ENCODE data around the gene DHRSX.
"Not testable (repeated sequence)": the region's sequence is repeated elsewhere in the genome, so short reads cannot be mapped to it uniquely, and the experiment has no call there.

DHRSX gene

GRCh38 chrX:2457289-2458133, 43.3 kb downstream of the DHRSX start:
- DNase-seq (ENCODE audit: low read depth, low spot score) = no peak

- DNase-seq (ENCODE audit: low read depth, low spot score) = not testable (repeated sequence)
Observed at GRCh38 chrX:2456091-2456490, 44.7 kb downstream of the DHRSX start.

DNA sequence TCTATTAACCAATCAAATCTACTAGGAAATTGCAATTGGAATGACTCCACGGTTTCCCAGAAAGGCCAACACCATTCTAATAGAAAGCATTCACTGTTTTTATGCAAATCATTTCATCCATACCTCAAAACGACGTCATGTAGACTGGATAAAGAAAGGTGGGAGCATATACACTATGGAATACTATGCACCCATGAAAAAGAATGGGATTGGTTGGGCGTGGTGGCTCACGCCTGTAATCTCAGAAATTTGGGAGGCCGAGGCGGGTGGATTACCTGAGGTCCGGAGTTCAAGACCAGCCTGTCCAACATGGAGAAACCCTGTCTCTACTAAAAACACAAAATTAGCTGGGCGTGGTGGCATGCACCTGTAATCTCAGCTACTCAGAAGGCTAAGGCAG, 46.2 kb downstream of the DHRSX start:
- not testable (repeated sequence) for DNase-seq (ENCODE audit: low read depth, low spot score)

GRCh38 chrX:2452799-2453198, 48.0 kb downstream of the DHRSX start:
- no peak for DNase-seq (ENCODE audit: low read depth, low spot score)

GRCh38 chrX:2452317-2452784, 48.4 kb downstream of the DHRSX start:
- no peak for DNase-seq (ENCODE audit: low read depth, low spot score)

GRCh38 chrX:2451501-2452316, 49.1 kb downstream of the DHRSX start:
- no peak for DNase-seq (ENCODE audit: low read depth, low spot score)

GRCh38 chrX:2450681-2451080, 50.1 kb downstream of the DHRSX start:
- no peak for DNase-seq (ENCODE audit: low read depth, low spot score)

DNA sequence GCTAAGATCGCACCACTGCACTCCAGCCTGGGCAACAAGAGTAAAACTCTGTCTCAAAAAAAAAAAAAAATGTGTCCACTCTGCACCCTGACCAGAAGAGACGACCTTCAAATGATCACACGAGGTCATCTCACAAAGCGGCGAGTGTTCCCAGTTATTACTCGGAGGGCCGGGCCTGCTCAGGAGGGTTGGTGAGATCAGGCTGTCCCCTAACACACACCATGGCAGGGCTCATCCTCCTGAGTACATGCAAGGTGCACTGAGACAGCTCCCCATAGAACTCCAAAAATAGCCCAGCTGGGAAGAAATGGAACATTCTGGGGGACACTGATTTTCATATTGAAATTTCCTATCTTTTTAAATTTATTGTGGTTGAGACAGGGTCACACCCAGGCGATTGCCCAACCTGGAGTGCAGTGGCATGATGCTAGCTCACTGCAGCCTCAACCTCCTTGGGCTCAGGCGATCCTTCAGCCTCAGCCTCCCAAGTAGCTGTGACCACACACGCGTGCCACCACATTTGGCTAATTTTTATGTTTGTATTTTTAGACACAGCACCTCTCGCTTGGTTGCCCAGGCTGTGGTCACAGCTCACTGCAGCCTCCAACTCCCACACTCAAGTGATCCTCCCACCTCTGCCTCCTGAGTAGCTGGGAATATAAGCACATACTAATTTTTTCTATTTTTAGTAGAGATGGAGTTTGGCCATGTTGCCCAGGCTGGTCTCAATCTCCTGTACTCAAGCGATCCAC, 51.5 kb downstream of the DHRSX start:
- no peak for DNase-seq (ENCODE audit: low read depth, low spot score)

GRCh38 chrX:2447484-2447883, 53.3 kb downstream of the DHRSX start:
- DNase-seq (ENCODE audit: low read depth, low spot score) = no peak

- DNase-seq (ENCODE audit: low read depth, low spot score) = no peak
Observed at GRCh38 chrX:2446815-2447214, 54.0 kb downstream of the DHRSX start.

DNA sequence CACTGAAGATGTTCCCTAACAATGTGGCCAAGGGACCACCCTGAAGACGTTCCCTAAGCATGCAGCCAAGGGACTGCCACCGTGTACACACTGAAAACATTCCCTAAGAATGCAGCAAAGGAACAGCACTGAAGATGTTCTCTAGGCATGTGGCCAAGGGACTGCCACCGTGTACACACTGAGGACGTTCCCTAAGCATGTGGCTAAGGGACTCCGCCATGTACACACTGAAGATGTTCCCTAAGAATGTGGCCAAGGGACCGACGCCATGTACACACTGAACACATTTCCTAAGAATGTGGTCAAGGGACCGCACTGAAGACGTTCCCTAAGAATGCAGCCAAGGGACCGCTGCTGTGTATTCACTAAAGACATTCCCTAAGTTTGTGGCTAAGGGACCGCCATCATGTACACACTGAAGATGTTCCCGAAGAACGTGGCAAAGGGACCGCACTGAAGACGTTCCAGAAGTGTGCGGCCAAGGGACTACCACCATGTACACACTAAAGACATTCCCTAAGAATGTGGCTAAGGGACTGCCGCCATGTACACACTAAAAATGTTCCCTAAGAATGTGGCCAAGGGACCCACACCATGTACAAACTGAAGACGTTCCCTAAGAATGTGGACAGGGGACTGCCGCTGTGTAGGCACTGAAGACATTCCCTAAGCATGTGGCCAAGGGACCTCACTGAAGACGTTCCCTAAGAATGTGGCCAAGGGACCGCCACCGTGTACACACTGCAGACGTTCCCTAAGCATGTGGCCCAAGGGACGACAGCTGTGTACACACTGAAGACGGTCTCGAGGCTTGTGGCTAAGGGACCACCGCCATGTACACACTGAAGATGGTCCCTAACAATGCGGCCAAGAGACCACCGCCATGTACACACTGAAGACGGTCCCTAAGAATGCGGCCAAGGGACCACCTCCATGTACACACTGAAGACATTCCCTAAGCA, 54.8 kb downstream of the DHRSX start:
- DNase-seq (ENCODE audit: low read depth, low spot score) = no peak

GRCh38 chrX:2442694-2443093, 58.1 kb downstream of the DHRSX start:
- DNase-seq (ENCODE audit: low read depth, low spot score) = no peak

GRCh38 chrX:2441466-2441865, 59.3 kb downstream of the DHRSX start:
- DNase-seq (ENCODE audit: low read depth, low spot score) = no peak

DNA sequence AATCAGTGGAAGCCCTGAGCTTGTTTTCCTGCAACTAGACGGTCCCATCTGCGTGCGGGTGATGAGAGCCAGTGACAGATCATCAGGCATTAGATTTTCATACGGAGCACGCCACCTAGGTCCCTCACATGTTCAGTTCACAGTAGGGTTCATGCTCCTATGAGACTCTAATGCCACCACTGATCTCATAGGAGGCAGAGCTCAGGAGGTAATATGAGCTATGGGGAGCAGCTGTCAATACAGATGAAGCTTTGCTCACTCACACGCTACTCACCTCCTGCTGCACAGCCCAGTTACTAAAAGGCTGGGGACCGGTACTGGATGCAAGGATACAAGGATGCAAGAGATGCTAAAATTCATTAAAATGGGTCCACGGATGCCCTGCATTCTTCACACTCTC, 61.2 kb downstream of the DHRSX start:
- DNase-seq (ENCODE audit: low read depth, low spot score) = no peak

- no peak for DNase-seq (ENCODE audit: low read depth, low spot score)
Observed at GRCh38 chrX:2435465-2435864, 65.3 kb downstream of the DHRSX start.

DNA sequence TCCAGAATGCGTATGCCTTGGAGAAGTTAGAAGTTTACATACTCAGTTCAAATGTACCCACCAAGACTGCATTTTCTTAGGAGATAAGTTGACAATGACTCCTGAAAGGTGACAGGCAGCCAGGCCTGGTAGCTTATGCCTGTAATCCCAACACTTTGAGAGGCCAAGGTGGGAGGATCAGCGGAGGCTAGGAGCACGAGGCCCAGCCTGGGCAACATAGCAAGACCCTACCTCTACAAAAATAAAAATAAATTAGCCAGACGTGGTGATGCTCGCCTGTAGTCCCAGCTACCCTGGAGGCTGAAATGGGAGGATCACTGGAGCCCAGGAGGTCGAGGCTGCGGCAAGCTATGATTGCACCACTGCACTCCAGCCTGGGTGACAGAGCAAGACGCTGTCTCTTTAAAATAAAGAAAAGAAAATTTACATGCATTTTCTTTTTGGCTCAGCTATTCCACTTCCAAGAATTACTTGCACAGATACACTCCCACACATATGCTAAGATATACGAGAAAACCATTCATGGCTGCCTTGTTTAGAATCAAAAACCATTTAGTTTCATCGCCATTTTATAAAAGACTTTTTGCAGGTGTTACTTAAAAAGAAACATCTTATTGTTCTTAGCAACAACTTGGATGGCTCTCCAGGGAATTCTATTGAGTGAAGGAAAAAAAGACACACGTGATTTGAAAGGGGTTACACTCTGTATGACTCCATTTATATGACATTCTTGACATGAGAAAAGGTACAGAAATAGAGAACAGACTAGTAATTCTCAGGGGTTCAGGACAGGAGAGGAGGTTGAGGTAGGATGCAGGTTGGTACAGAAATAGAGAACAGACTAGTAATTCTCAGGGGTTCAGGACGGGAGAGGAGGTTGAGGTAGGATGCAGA, 66.3 kb downstream of the DHRSX start:
- no peak for DNase-seq (ENCODE audit: low read depth, low spot score)

GRCh38 chrX:2432298-2432863, 68.4 kb downstream of the DHRSX start:
- DNase-seq (ENCODE audit: low read depth, low spot score) = no peak

GRCh38 chrX:2430265-2430825, 70.4 kb downstream of the DHRSX start:
- no peak for DNase-seq (ENCODE audit: low read depth, low spot score)

GRCh38 chrX:2427737-2428136, 73.0 kb downstream of the DHRSX start:
- DNase-seq (ENCODE audit: low read depth, low spot score) = no peak
